OCI-LY3 (cell line): ENCODE data around the gene HDAC4.

ENCODE experiments used
- CTCF ChIP-seq: fragments of 200-600, 300-600 bp; sonication (generic); IDR thresholded peaks from 2 replicates; pipeline ENCODE4 v1.5.1; 2014; ENCODE audit warnings: antibody characterized with exemption, low read length, low read depth
- EZH2phosphoT487 ChIP-seq: fragments of 200-600 bp; shearing (Covaris generic); IDR thresholded peaks from 2 replicates; pipeline ENCODE4 v1.6.1; 2018; ENCODE audit warnings: antibody characterized with exemption, mixed run types, low read depth

- no peak for TF ChIP-seq CTCF
- no peak for TF ChIP-seq EZH2phosphoT487
Observed at GRCh38 chr2:239439754-239440315, 39.0 kb upstream of the HDAC4 start.
